ENCODE data around the gene FBXO15. TPM values are rescaled to one million over a fixed set of nuclear protein-coding genes. Genes with fewer than 3 reads are reported as not detected.
A peak's percentile ranks its signal among the peaks of the same experiment; 100 is the strongest.

The FBXO15 gene
- total RNA-seq, 4 donors from 2014 or later = 0.60 to 0.80 TPM; not detected in 2

GRCh38 chr18:74147491-74147778 is 199 bp downstream of the FBXO15 start:
- Histone ChIP-seq H3K36me3 (peaks cover 4% of the 10 kb centered on the region), H3K9me3 (no peaks in the 10 kb centered on the region), H3K4me1 (peaks cover 36% of the 10 kb centered on the region), H3K27ac (peak overlapping the region; percentile 88), H3K27me3 (no peaks in the 10 kb centered on the region), H3K4me3 (peak overlapping the region; percentile 79)
- no peak for DNase-seq (ENCODE audit: low spot score in 2 of 2)
- WGBS = no CpG with 5 or more reads among the region's 28 CpGs
- no peak for TF ChIP-seq POLR2AphosphoS5 (IDR thresholded peaks at IDR 0.05)
- TF ChIP-seq, protein P1, sequence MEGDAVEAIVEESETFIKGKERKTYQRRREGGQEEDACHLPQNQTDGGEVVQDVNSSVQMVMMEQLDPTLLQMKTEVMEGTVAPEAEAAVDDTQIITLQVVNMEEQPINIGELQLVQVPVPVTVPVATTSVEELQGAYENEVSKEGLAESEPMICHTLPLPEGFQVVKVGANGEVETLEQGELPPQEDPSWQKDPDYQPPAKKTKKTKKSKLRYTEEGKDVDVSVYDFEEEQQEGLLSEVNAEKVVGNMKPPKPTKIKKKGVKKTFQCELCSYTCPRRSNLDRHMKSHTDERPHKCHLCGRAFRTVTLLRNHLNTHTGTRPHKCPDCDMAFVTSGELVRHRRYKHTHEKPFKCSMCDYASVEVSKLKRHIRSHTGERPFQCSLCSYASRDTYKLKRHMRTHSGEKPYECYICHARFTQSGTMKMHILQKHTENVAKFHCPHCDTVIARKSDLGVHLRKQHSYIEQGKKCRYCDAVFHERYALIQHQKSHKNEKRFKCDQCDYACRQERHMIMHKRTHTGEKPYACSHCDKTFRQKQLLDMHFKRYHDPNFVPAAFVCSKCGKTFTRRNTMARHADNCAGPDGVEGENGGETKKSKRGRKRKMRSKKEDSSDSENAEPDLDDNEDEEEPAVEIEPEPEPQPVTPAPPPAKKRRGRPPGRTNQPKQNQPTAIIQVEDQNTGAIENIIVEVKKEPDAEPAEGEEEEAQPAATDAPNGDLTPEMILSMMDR (IDR thresholded peaks at IDR 0.05) = no peak
- TF ChIP-seq POLR2A (IDR thresholded peaks at IDR 0.05) = no peak
- no peak for TF ChIP-seq EP300 (IDR thresholded peaks at IDR 0.05)

DNA sequence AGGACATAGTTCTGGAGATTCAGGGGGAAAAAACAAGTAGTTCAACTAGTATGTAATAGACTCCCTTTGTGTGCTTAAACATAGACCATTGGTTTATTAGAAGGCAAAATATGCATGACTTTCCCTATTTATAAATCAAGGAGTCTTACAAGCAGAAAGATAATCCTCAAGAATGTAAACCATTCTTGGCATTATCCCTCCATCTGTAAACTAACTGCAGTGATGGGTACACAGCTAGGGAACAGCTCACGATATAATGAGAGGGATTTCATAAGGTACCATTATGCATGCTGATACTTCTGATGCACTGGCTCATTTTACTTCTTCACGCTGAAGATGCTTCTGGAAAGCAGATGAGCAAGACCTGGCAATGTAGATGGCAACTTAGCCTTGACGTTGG is 878 bp downstream of the FBXO15 start:
- Histone ChIP-seq H3K27me3 (no peaks in the 10 kb centered on the region), H3K27ac (no peak overlapping the region), H3K36me3 (peaks cover 4% of the 10 kb centered on the region), H3K4me1 (peaks cover 36% of the 10 kb centered on the region), H3K4me3 (peak overlapping the region; percentile 79), H3K9me3 (no peaks in the 10 kb centered on the region)
- TF ChIP-seq POLR2A (IDR thresholded peaks at IDR 0.05) (no peak), EP300 (IDR thresholded peaks at IDR 0.05) (no peak), POLR2AphosphoS5 (IDR thresholded peaks at IDR 0.05) (no peak)
- TF ChIP-seq, protein P1 (IDR thresholded peaks at IDR 0.05) = no peak
- DNase-seq (ENCODE audit: low spot score in 2 of 2) = no peak
- 35% methylated on average over 3 of the region's 3 CpGs for WGBS

DNA sequence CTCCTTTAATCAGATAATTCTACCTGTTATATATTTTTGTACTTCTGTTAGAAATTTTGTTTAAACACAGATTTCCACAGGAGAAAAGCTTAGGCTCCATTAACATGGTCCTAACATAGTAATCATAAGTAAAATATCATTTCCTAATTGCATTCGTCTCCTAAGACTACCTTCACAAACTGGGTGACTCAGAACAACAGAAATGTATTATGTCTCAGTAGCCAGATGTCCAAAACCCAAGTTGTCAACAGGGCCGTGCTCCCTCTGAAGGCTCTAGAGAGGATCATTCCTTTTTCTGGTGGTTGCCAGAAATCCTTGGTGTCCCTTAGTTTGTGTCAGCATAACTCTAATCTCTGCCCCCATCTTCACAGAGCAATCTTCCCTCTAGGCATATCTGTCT is 5.4 kb downstream of the FBXO15 start:
- Histone ChIP-seq H3K36me3 (no peaks in the 10 kb centered on the region), H3K4me3 (no peak overlapping the region), H3K9me3 (no peaks in the 10 kb centered on the region), H3K27ac (no peak overlapping the region), H3K27me3 (peaks cover 5% of the 10 kb centered on the region), H3K4me1 (peaks cover 5% of the 10 kb centered on the region)
- DNase-seq (ENCODE audit: low spot score in 2 of 2) = no peak
- WGBS = 54% methylated on average over 2 of the region's 2 CpGs
- TF ChIP-seq POLR2A (IDR thresholded peaks at IDR 0.05) = no peak
- no peak for TF ChIP-seq POLR2AphosphoS5 (IDR thresholded peaks at IDR 0.05)
- TF ChIP-seq EP300 (IDR thresholded peaks at IDR 0.05) = no peak
- TF ChIP-seq, protein P1 (IDR thresholded peaks at IDR 0.05) = no peak

DNA sequence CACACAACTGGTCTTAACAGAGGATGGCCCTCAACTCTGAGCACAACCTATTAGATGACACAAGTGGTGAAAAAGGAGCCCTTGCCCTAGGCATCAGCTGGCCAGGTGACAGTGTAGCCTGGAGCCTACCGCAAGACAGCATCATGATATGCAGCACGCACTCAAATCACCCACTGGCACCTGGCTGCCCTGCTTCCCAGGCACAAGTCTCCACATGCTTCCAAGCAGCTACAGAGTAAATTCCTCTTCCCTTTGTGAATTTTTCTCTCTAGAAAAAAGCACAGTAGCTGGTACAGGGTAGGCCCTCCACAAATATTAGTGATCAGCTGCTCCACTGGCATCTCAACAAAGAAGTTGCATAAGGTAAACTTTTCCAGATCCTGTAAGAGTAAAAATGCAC is 6.0 kb downstream of the FBXO15 start:
- H3K4me1 ChIP-seq = no peaks in the 10 kb centered on the region
- TF ChIP-seq POLR2A (IDR thresholded peaks at IDR 0.05) (no peak), EP300 (IDR thresholded peaks at IDR 0.05) (no peak)
- TF ChIP-seq, protein P1 (IDR thresholded peaks at IDR 0.05) = no peak
- no peak overlapping the region for H3K4me3 ChIP-seq
- H3K9me3 ChIP-seq = no peaks in the 10 kb centered on the region
- peaks cover 5% of the 10 kb centered on the region for H3K27me3 ChIP-seq
- no peaks in the 10 kb centered on the region for H3K36me3 ChIP-seq
- DNase-seq (ENCODE audit: low spot score in 2 of 2) = no peak
- 51% methylated on average over 2 of the region's 2 CpGs for WGBS
- H3K27ac ChIP-seq = no peak overlapping the region

DNA sequence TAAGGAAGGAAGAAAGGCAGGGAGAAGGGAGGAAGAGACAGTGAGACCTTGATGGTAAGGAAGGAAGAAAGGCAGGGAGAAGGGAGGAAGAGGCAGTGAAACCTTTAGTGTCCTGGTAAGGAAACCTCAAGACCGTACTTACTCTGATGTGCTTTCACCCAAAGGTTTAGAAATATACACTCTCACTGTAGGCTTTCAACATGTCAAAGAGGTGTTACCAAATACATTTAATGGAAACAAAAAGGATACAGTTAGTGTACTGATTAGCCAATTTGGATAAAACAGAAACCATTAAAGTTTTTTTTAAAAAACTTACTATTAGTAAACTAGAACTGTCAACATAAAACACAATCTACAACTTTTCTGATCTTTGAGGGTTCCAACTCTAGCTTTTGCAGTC is 7.1 kb downstream of the FBXO15 start:
- TF ChIP-seq POLR2A (IDR thresholded peaks at IDR 0.05) = no peak
- WGBS = 83% methylated on average over 1 of the region's 1 CpG

DNA sequence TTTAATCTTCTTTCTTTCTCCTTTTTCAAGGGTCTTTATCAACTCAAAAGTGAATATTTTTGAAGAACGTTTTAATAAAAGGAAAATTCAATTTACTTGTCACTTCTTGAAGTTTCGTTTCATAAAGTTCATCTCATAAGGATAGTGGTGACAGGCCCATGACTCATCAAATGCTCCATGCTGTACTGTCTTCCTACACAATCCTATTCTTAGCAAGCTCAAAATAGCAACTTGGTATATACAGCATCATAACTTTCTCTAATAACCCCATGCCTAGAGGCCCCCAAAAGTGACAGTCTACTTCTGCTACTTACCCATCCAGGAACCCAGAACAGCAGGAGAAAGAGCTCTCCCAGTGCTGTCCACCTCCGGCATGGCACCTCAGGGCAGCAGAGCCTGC is 7.7 kb downstream of the FBXO15 start:
- Histone ChIP-seq H3K4me1 (no peaks in the 10 kb centered on the region), H3K27me3 (peaks cover 5% of the 10 kb centered on the region), H3K4me3 (no peak overlapping the region), H3K36me3 (no peaks in the 10 kb centered on the region), H3K9me3 (no peaks in the 10 kb centered on the region), H3K27ac (no peak overlapping the region)
- WGBS = 72% methylated on average over 3 of the region's 3 CpGs
- DNase-seq (ENCODE audit: low spot score in 2 of 2) = no peak
- no peak for TF ChIP-seq EP300 (IDR thresholded peaks at IDR 0.05)
- TF ChIP-seq, protein P1 (IDR thresholded peaks at IDR 0.05) = no peak
- TF ChIP-seq POLR2A (IDR thresholded peaks at IDR 0.05) = no peak
- no peak for TF ChIP-seq POLR2AphosphoS5 (IDR thresholded peaks at IDR 0.05)

More for the DNA sequence above, 7.1 kb downstream of the FBXO15 start:
- Histone ChIP-seq H3K9me3 (no peaks in the 10 kb centered on the region), H3K36me3 (no peaks in the 10 kb centered on the region), H3K27ac (no peak overlapping the region), H3K4me1 (no peaks in the 10 kb centered on the region), H3K27me3 (peaks cover 5% of the 10 kb centered on the region), H3K4me3 (no peak overlapping the region)
- no peak for DNase-seq (ENCODE audit: low spot score in 2 of 2)
